Activated naive CD4-positive, alpha-beta T cell treated with Interleukin-2 at 50 U/mL for 16 hours (primary cell): ENCODE results near the gene MYRIP.
A peak's percentile ranks its signal among the peaks of the same experiment; 100 is the strongest.
"Not testable (repeated sequence)": the region's sequence is repeated elsewhere in the genome, so short reads cannot be mapped to it uniquely, and the experiment has no call there.

ENCODE experiments used
- DNase-seq: peaks from one replicate; pipeline ENCODE4 v3.0.0-alpha.2; 2020

The MYRIP gene

DNA sequence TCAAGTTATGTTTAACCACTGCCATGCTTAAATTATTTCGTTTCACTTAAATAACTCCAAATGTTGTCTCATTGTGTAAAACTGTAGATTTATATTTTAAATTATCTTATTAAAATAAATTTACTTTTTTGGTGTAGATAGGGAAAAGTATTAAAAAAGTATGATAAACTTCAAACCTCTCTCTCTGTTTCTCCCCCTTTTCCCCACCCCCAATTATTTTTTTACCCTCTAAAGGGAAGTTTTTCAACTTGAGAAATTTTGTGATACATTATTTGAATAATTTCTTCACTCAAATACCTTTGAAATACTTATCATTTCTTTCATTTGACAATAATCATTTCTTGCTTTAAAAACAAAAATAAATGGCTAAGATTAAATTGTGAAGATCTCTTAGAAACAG, 433.2 kb downstream of the MYRIP start:
- DNase-seq: no peak

DNA sequence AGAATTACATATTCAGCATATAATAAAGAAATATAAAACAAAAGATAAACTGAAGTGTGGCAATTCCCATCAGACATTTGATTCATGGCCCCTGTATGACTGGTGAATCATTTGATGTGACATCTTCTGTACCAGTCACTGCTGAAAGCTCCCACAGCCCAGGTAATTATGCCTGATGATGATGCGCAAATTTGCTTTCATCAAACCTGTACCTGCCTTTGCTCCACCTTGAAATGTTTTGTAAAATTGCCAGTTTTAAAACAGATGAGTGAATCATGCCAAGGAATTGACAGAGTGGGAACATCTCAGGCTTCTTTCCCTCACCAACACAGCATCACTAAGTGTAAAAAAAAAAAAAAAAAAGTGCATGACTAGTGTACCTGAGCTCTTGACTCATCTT, 433.6 kb downstream of the MYRIP start:
- no peak for DNase-seq

DNA sequence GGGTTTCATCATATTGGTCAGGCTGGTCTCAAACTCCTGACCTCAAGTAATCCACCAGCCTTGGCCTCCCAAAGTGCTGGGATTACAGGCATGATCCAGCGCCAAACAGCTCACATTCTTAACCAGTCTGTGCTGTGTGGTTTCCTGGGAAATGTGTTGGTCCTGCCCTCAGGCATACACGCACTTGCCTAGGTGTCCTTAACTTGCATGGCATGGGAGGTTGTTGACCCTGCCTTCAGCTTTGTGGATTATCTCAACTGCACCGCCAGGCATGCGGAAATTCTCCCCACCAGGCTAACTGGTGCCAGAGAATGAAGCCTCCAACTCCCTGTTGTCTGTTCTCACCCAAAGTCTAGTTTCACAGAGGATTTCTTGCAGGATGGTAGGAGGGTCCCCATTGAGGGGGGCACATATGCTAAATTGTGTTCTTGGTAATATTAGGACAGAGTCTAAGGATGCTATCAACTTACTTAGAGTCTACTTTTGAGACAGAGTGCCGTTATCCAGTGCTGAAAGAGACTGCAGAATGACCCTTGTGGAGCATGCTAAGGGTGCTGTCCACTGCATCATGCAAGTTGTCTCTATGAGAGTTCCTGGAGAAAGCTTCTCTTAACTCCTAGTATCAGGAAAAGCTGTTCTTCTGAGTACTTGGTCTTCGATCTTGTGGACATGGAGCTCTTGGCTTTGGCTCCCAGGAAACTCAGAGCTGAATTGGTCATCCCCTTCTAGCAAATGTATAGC, 438.5 kb downstream of the MYRIP start:
- DNase-seq: no peak

DNA sequence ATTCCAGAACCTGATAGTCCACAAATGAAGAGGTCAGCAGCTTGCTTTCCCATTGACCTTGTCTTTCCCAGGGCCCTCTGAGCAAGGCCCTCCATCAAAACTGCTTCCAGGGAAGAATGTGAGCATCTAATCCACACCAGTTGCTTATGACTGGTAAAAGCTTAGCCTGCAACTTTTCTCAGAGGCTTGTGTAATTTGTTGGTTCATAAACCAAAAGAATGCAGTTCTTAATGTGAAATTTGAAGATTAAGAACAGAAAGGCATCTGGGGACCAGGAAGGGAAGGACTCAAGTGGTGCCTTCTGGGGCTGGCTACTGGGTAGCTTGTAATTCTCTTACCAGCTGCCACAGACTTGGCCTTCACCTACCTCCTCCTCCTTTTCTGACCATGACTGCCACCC, 439.2 kb downstream of the MYRIP start:
- no peak for DNase-seq

DNA sequence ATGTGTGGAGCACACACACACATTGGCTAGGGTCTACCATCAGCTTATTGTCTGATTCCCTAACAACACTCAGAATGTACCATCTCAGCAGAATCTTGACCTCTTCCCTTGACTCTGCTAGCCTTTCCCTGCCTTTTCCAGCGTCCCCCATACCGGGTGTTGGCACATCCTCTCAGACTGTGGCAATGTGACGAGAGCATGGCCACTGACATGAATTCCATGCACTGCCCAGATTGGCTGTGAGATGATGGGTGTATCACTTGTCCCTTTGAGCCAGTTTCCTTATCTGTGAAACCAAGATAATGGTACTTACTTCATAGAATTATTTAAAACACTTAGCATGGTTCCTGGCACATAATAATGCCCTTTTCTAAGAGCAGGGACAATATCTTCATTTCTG, 439.8 kb downstream of the MYRIP start:
- no peak for DNase-seq

DNA sequence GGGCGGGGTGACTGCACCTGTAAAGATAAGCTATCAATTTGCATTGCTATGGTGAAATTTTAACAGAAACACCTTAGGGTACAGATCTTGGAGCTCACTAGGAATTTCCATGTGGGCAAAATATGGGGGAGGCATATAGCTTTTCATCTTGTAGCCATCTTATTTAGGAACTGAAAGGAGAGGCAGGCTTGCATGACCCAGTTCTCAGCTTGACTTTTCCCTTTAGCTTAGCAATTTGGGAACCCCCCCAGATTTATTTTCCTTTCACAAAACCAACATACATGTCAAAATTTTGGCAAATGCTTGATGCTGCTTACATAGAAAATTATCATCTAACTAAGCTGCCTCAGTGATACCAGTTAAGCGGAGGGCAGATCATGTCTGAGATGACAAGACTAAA, 445.1 kb downstream of the MYRIP start:
- no peak for DNase-seq

DNA sequence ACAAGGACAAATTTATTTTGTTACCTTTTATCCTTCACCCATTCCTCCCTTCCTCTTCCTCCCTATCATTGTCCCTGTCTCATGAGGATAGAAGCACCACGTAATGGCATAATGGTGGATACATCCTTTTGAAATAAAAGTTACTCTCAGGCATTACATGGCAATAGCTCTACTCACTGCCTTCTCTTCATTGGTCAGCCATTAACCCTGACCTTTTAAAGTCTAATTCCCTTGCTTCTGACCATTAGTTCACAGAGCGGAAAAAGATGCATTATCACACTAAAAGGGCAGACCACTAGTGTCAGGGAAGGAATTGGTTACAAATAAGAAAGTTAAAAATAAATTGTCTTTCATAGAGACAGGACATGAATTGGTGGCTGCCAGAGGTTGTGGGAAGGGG, 445.5 kb downstream of the MYRIP start:
- DNase-seq: no peak

DNA sequence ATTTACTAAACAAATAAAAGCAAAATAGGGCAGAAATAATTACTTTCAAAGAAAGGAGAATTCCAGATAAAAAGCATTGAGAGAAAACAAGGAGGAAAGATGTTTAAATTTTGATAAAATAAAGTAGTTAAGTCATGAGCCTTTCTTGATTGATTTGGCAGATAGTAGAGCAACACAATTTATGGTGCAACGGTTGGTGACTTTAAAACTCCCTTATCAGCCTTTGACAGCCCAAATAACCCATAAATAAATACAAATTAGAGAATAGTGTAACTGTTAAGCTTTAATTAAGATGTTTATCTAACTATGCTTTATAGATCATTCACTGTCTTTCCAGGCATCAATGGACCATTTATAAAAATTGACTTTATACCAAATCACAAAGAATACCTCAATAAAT, 446.1 kb downstream of the MYRIP start:
- no peak for DNase-seq

GRCh38 chr3:40258064-40258463, 448.7 kb downstream of the MYRIP start:
- no peak for DNase-seq

- no peak for DNase-seq
These were observed 449.1 kb downstream of the MYRIP start for GRCh38 chr3:40258555-40258954.

DNA sequence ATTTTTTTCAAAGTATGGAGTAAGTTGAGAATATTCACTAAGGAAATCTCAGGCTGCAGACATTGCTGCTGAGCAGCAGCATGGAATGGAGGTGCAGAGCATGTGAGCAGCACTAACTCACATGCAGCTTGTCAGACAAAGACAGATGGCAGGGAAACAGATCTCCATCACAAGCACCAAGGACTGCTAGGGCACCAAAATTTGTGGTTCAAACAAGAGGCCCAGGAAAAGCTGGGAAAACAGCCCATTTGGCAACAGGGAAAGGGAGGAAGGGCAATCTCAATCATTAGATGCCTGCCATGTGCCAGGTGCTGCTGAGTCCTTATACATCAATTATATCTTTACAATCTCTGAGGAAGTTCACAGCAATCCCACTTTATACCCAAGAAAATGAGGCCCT, 452.9 kb downstream of the MYRIP start:
- no peak for DNase-seq

DNA sequence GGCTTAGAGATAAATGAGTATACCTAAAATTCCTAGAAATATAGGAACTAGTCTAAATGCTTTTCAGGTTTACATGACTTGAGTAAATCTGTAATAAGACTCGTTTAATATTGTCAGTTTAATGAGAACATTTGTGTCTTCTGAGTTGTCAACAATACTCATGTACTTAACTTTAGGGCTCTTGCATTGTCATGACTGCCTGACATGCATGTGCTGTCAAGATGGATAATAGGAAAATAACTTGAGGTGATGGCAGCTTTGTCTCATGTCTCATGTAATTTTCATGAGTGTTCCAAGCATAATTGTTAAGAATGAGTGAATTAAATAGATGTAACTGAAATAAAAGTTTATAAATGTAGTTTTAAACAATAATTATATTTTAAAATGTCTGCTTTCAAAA, 455.0 kb downstream of the MYRIP start:
- DNase-seq: no peak

DNA sequence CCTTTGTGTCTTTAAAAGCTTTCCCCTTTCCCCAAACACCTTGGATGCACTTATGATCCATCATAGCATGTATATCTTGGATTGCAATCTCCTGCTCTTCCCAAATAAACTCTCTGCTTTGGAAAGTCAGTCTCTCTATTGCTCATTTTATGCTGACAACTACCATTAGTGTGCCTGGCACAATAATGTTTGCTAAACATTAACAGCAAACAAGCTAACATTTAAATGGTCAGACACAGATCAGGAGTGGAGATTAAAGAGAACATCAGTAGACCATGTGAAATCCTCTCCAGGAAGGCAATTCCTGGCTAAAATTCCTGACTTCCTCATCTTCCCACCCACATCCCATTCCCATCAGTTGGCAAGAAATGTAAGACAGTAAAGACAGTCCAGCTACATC, 455.8 kb downstream of the MYRIP start:
- no peak for DNase-seq

DNA sequence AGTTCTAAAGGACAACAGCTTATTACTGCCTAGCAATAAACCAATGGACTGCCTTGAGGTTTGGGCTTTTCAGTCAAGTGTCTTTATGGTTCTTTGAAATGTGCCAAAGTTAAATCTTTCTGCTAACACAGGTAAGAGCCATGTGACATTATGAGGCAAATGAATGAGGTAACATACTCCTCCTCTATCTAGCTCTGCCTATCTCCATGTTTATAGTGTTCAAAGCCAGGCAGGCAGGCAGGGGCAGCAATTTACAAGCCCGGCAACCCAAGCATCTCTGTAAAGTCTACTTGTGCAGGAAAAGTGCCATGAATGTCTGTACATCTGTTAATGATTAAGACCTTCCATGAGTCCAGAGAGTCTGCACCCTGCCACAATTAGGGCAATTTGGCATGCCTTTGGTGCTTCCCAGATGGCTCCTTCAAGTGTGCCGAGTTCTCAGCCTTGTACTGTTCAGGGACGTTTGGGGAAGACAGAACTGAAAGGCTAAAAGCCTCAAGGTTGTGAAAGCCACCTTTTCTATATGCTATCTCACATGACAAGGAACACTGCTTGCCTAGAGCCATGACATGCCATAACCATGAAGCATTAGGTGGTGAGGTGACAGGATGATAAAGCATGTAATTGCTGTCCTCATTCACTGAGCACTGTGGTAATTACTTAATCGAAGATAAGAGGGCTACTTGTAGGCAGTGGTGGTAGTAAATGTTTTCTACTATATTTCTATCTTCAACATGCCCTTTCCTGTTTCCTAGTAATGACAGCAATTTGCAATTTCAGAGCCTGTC, 458.7 kb downstream of the MYRIP start:
- DNase-seq: no peak

- no peak for DNase-seq
These were observed 459.6 kb downstream of the MYRIP start for GRCh38 chr3:40268802-40269524.

DNA sequence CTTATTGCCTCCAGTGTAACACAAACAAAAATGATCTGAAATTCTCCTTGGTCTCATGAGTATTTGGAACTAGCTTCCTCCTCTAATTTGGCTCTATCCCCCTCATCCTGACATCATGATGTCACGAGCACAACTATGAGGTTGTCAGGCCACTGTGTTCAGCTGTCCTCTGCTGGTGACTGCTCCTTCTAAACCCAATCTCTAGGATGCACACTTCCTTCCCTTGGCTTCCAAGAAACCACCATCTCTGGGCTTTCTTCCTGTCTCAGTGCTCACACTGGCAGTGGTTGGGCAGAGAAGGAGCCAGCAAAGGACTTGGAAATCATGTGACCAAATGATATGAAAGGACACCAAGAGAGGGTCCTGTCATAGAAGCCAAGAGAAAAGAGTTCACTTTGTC, 469.4 kb downstream of the MYRIP start:
- DNase-seq: no peak

DNA sequence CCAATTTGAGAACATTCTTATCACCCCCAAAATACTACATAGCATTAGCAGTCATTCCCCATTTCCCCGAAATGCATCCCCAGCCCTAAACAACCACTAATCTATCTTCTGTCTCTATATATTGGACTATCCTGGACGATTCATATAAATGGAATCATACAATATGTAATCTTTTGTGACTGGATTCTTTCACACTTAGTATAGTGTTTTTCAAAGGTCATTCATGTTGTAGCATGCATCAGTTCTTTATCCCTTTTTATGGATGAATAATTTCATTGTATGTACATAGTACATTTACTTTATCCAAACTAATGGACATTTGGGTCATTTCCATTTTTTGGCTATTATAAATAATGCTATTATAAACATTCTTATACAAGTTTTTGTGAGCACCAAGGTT, 472.6 kb downstream of the MYRIP start:
- DNase-seq: no peak

DNA sequence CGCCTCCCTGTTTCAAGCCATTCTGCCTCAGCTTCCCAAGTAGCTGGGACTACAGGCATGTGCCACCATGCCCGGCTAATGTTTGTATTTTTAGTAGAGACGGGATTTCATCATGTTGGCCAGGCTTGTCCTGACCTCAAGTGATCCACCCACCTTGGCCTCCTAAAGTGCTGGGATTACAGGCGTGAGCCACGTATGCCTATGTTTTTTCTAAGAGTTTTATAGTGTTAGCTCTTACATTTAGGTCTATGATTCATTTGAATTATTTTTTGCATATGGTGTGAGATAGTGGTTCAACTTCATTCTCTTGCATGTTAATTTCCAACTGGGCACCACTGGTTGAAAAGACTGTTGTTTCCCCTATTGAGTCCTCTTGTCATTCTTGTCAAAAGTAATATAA, 473.6 kb downstream of the MYRIP start:
- not testable (repeated sequence) for DNase-seq

DNA sequence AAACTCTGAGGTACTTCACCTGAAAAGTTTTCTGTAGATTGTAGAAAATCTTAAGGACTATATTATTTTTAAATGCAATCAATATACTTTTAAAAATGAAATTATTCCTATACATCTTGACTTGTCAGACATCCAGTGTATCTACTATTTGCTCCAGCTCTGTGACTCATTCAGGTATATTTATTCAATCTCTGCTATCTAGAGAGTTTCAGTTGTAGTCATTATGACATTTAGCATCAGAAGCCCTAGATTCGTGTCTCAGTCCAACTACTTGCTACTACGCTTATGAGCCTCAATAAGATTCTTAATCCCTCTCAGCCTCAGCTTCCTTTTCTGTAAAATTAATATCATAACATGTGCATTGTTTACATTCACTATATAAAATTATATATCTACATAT, 477.8 kb downstream of the MYRIP start:
- no peak for DNase-seq

DNA sequence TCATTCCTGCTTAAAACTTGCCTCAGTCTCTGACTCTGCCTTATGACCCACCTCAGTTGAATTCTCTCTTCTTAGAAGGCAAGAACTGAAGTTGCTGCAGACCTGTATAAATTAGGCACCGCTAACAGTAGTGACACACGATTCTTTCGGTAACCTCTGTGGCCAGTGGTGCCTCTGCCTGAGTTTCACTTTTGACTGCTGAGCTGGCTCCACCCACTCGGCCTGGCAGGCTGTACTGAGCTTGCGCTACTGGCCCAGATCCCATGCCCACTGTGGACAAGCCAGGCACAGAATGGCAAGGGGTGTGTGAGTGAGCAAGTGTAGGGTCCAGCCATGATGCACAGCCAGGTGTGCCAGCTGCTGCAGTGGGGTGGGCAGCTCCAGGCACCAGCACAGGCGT, 481.0 kb downstream of the MYRIP start:
- DNase-seq: peak; percentile 43

DNA sequence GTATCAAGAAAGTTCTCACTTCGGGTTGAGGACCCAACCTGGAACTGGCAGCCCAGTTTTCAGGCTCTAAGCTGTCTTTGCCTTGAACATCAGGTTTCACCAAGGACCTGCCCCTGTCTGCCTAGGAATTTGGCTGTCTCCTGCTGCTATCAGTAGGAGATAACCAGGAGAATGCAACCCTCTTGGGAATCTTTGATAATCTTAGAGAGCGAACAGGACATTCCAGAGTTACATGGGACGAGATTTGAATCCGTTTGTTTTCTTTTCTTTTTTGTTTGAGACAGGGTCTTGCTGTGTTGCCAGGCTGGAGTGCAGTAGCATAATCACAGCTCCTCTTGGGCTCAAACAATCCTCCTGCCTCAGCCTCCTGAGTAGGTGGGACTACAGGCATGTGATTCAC, 482.1 kb downstream of the MYRIP start:
- DNase-seq: no peak

DNA sequence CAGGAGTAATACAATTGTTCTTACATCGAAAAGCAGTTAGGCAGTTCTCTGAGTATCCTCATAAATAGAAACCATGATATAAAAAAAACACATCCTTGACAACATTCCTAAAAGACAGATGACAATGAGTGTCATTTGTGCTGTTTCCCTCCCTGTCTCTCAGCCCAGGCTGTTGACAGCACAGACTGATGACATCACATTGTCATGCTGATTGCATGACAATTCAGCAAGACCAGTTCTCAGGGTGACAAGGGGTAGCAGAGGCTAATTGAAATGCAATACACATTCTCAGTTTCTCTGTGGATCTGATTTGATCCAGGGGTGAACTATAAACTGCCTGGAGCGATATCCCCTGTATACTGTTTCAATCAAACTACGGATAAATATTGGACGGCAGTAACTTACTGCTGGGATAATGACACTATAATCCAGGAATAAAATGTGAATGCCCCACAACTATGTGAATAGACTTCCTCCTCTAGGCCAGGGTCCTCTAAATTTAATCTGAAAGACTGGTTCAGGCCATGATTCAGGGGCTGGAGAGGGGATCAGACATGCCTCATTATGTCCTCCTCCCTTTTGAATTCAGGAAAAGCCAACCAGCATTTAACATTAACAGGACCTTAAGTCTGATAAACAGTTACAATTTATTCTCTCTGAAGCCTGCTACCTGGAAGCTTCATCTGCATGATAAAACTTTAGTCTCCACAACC, 483.4 kb downstream of the MYRIP start:
- no peak for DNase-seq

GRCh38 chr3:40294434-40294833, 485.0 kb downstream of the MYRIP start:
- no peak for DNase-seq
